ENCODE data around the gene GDF10.

The GDF10 gene

DNA sequence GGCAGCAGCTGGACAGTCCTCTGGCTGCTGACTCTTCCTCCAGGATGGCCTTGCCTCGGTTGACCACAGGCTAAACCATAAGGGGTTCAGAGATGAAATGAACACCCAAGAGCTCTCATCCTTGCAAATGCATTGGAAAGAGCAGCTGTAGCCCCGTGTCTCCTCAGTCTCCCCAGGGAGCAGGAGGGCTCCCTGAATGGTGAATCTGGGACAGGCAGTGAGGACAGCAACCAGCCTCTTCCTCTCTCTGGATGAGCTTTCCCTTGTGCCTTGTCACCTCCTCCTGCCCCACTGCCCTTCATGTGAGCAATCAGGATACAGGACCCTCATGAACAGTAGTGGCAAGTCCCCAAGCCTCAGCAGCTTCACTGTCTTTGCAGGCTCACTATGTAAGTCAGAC lies 23.9 kb upstream of the GDF10 start:
- DNase-seq: no peak

DNA sequence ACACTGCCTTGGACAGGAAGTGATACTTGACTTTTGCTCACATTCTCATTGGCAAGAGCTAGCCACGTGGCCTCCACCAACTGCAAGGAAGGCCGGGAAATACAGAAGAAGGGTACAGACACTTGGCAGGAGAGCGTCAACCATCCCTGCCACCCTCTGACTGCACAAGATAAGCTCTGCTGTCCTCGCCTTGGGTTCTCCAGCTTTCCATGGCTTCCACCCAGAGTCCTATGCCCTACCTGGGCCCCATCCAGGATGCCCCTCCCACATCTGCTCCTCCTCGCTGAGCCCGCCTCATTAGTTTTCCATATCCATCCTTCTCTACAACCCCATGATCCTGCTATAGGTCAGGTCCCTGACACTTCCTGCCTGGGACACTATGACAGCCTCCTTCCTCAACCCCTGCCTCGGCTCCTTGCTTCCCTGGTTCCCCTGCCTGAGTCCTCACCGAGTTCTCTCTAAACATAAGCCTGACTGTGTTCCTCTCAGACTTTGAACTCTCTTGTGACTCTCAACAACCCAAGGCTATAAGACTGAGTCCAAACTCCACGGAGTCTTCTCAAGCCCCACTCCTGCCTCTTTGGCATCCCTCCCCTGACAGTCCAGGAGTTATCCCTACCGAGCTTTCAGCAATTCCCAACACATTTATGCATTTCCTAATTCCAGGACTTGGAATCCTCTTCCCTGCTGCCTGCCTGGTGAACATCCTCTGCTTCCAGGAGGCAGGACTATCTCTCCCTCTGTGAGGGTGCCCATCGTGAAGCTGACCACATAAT lies 23.2 kb upstream of the GDF10 start:
- DNase-seq: no peak

DNA sequence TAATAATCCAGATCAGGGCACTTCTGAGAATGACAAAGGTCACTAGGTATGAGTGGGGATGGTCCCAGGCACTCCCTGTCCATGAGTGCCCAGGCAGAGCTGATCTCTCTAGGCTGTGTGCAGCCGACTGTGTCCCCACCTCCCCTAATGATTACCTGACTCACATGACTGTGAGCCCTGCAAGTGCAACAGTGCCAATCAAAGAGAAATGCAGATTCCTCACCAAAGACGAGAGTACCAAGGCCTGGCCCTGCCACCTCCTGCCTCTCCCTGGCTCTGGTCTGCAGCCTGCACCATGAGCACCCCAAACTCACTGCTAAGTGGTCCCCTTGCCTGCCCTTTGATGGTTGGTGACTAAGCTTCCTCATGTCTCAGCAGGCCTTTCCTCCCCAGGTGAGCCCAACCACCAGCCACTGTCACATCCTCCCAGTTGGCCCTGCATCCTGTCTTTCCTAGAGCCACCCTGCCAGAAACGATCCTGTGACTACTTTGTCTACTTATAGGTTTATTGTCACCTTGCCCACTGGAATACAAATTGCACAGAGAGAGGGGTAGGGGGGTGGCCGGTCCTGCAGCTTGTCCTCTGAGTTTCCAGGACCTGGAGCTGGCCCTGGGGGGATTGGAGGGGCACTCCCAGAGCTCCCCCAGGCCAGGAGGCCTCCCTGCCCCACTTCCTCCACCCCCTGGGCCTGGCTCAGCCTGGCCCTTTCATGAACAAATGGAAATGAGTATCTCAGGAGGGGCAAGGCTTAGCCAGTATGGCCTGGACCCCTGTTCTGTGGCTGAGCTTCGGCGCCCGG lies 22.4 kb upstream of the GDF10 start:
- no peak for DNase-seq

DNA sequence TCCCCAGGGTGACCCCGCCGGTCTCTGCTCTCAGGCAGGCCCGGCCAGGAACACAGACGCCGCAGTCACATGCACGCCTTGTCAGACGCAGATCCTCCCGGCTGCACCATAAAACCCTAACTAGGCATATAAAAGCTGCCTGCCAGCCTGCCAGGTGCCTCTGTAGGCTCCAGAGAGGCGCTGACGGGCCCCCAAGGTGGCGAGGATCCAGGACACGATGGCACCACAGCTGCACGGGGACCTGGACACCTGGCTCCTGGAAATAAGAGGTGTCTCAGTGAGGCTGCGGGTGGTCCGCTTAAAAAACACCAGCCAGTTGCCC lies 21.9 kb upstream of the GDF10 start:
- no peak for DNase-seq

DNA sequence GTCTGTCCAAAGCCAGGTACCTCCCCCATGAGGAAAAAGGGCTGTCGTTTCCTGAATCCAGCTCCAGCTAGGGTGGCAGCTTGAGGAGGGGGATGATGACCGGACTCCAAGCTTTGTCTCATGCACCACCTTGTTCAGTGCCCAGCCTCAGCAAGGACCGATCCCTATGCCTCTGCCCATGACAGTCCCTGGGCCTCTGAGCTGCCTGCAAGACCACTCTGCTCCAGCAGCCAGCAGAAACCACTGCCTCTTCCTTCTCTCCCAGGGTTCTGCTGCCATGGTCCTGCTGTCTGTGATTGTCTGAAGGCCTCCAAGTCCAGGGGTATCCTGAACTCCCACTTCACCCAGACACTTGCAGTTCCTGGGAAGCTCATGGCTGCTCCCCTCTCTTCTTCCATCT lies 21.3 kb upstream of the GDF10 start:
- DNase-seq: no peak

DNA sequence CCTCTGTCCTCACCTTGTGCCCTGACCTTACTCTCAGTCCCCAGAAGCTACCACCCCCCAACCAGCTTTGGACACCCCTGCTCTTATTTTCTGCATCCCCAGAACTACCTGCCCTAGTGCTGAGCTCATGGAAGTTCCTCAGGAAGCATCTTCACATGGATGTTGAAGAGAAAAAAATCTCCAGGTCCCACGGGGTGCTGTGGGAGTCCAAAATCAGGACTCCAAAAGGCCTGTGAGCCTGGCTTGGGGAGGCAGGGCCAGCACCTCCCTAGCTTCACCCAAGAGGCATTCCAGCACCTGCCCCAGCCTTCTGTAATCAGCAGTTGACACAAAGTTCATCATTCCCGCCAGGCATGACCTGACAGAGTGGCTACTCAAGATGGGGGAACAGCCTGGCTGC lies 20.7 kb upstream of the GDF10 start:
- no peak for DNase-seq

DNA sequence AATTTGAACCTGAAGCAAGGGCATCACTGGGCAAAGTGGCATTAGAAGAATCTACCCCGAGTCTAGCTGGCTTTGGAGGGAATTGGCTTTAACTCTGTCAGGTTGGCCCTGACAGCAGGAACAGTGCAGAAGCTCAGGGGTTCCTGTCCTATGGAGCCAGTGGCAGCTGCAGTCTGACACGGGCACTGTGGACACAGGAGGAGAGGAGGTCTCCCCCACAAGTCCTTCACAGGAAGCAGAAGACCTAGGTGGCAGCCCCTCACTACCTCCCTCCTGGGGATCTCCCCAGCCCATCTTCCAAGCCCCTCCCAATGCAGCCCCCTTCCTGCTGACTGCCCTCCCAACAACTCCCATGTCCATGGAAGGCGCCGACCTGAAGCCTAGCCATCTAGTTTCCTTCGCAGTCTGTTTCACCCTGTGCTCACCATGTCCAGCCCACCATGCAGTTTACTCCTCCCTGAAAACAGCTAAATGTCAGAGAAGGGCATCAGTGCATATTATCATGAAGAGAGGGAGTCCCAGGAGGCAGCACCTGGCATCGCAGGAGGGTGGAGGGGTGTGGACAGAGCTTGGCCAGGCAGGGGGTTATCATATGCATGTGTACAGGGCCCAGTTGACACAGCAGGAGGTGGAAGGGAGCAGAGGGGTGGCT lies 17.9 kb upstream of the GDF10 start:
- no peak for DNase-seq

DNA sequence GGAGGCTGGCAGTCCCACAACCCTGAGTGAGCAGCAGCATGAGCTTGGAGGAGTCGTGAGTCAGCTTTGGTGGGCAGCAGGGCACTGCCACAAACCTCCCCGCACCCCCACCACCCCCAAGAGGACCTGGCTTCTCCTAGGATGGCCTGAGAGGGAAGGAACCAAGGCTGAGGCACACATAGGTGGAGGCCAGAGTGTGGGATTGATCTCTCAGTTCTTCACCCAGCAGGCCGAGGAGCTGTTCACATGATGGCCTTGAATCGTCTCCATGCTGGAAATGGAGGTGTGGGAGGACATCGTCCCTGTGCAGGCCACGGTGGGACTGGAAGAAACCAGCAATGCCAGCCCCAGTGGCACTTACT lies 17.4 kb upstream of the GDF10 start:
- no peak for DNase-seq

DNA sequence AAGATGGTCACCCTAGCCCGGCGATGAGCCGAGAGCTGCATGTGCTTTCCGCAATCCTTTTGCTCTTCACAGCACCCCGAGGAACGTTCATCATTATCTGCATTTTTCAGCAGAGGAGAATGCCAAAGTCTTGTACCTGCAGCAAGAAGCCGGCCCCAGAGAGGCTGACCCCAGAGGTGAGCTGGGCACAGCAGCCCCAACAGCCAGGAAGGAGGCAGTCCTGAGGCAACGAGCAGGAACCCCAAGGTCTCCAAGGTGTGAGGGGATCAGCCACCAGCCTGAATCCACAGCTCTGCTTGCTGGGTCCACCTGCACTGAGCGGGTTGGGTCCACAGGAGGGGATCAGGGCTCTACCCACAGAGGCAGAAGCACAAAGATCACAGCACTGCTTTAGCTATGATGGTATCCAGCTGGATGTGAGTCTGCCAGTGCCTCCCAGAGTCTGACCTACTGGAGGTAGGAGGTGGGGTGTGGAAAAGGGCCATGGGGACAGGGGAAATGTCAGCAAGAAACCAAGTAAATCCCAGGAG lies 16.8 kb upstream of the GDF10 start:
- DNase-seq: no peak

DNA sequence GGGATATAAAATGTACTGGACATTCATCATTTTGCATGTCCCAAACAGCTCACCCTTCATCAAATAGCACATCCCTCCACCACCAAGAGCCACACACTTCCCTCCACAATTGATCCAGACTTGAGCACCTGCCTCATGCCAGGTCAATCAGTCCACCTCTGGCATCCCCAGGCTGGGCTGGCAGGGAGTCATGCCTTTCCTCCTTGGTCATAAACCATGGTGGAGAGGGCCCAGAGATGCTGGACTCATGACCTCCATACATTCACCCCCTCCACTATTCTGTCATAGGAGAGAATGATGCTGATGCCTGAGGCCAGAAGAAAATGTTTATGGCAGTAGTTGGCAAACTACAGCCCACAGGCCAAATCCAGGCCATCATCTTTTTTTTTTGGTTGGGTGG lies 16.1 kb upstream of the GDF10 start:
- DNase-seq: no peak

DNA sequence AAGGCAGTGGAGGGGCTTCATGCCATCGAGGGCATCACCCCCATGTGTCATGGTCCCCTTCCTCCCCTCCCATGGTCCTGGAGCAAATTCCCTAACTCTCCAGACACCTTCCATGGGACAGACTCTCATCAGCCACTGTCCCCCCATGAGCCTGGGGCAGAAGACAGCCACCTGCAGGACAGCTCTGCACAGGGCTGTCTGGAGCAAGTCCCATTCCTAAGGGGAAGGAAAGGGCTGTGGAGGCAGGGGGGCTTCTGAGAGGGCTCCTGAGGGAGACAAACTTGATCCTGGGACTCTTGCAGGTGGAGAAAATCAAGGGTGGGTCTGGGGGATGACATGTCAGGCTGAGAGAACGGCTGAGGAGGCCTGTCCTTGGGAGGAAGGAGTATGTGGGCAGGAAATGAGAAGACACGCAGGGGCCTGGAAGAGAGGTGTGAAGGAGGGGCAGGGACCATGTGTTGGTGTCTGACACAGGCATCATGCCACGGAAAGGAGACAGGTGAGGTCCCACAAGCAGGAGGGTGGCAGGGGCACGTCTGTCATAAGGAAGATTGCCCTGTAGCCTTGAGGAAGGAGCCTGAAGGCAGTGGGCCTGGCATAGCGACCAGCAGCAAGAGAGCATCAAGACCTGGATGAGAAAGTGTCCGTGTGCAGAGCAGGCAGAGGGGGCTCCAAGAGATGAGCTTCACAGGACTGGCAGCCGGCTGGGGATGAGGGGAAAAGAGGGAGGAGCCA lies 14.4 kb upstream of the GDF10 start:
- DNase-seq: no peak

DNA sequence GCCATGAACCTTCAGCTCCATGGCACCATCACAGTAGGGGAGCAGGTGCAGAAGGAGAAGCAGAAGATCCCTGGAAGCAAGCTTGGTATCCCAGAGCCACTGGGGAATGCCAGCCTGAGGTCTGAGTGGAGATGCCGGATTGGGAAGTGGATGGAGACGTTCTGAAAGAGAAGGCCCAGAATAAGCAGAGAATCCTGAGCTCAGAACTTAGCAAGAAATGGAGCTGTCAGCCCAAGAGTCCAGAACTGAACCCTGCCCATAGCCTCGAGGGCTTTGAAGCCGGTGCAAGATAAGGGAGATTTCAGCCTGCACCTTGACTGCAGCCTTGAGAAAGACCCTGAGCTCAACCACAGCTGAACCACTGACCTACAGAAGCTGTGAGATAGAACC lies 13.9 kb upstream of the GDF10 start:
- DNase-seq: no peak

DNA sequence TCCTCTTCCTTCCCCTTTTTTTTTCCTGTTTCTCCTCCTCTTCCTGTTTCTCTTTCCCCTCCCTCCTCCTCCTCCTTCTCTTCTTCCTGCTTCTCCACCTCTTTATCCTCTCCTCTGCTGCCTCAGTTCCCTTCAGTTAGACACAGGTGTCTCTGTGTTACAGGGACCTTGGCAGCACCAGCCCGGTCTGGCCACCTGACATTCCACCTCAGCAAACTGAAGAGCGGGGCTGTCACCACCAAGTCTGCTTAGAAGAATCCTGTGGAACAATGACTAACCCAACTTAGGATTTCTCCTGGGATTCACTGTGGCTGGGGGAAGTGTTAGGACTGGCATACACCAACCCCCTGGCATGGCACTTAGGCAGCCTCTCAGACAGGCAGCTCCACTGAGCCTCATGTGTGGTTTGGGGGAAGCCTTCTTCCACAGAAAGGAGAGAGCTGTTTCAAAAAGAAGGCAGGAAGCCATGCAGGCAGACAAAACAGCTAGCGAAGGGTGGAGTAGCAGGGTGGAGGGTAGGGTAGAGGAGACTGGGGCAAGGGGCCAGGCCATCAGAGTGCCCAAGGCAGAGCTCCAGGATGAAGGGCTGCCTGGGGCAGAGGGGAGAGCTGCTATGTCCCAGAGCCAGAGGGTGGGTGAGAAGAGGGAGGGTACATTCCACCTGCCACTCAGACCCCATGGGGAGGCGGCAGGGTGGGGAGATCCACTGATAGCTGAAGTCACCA lies 13.2 kb upstream of the GDF10 start:
- no peak for DNase-seq

DNA sequence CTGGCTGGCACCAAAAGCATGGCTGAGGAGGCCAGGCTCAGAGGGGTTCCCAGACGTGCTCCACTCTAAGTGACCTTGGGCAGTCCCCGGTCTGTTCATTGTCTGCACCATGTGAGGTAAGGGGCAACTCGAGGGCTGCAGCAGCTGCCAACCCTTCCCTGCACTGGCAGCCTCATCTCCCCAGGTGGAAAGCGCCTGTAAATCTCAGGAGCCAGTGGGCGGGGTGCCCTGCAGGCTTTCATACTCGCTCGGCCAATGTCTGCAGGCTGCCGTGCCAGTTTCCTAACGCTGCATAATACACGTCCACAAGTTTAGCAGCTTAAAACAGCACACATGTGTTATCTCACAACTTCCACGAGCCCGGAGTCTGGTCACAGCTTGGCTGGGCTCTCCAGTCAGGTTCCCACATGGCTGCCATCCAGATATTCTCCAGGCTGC lies 12.6 kb upstream of the GDF10 start:
- DNase-seq: no peak

DNA sequence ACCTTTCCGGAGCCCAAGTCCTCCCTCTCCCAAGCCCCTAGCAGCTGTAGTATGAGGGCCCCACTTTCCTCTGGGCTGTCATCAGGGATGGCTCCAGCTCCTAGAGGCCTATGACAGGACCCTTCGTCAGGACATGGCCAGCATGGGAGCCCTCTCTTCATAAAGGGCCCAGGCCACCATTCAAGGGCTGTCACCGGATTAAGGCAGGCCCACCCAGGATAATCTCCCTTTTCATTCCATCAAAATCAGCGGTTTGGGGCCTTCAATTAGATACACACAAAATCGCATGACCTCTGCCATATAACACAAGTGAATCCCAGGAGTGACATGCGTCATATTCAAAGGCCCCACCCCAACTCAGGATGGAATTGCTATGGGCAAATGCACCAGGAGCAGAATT lies 12.2 kb upstream of the GDF10 start:
- DNase-seq: no peak

DNA sequence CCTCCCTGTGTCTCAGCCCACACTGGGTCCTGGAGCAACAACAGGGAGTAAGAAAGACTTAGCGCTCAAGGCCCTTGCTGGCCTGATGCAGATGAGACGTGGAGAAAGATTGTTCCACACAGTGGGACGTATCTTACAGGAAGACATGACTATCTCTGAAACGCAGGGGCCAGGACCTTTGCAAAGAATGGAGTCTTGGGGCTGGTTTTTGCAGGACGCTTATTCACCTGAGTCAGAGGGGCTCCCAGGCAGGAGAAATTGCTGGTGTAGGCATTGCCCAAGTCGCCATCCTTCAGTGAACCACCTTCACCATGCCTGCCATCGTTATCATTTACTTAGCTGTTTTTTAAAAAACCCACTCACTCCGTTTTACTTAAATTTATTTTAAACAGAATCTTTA lies 11.8 kb upstream of the GDF10 start:
- no peak for DNase-seq

DNA sequence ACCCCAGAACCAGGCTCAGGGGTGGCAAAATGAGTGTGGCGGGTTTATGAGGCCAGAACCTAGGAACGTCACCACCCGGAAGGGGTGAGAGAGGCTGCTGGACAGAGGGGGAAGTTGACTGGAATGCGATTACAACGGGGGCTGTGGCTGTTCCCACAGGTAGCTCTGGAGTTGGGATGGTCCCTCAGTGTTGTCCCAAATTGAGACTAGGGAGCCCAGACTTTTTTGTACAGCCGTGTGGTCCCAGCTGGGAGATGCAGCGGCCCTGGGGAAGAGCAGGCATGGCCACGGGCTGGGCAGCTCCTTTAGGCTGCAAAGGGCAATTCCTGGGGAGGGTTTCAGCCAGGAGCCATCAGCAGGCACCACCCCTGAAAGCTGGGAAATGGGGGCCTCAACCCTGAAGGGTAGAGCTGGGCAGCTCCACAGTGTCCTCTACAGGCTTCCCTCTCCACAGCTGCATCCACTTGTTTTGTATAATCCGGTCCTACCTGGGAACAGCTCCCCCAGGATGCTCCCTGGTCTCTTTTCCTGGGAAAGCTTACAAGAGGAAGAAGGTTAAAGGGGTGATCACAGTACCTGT lies 11.0 kb upstream of the GDF10 start:
- no peak for DNase-seq

DNA sequence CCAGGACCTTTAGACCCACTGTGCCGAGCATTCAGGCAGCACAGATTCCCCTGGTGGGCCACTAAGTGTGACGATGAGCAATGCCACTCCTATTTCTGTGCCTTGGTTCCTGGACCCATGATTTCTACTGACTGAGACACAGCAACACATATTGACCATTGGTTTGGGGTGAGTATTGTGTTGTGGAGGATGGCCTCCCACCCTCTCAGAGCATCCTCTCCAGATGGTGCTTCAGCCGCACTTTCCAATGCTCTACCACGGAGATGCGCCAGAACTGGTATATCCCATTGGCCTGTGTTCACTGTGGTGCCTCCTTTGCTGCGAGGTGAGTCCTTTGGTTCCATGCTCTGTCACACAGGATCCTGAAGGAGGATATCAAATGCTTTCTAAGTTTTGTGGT lies 10.1 kb upstream of the GDF10 start:
- no peak for DNase-seq

DNA sequence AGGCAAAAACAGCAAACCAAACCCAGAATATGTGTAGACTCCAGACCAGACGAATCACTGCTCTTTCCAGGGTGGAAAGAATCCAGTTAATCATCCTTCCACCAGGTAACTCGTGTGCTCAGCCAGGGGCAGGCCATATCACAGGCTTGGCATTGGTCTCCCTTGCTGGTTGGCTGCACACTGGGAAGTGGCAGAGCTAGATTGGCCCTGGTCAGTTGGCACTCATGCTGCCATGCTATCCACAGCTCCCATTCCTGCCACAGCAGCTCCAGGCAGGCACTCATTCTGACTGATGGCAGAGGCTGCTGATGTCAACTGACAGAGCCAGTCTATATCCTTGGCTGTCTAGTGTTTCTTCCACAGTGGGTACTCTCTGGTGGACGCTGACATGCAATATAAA lies 9.7 kb upstream of the GDF10 start:
- DNase-seq: no peak

DNA sequence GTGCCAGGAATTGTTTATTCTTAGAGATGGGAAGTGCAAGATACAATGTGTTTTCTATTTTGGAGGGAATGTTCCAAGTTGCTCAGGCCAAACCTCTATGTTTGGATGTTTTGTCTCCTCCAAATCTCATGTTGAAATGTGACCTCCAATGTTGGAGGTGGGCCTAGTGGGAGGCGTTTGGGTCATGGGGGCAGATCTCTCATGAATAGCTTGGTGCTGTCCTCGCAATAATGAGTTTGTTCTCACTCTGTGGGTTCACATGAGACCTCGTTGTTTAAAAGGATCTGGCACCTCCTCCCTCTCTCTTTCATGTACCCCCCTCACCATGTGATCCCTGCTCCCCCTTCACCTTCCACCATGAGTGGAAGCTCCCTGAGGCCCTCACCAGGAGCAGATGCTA lies 8.3 kb upstream of the GDF10 start:
- no peak for DNase-seq

DNA sequence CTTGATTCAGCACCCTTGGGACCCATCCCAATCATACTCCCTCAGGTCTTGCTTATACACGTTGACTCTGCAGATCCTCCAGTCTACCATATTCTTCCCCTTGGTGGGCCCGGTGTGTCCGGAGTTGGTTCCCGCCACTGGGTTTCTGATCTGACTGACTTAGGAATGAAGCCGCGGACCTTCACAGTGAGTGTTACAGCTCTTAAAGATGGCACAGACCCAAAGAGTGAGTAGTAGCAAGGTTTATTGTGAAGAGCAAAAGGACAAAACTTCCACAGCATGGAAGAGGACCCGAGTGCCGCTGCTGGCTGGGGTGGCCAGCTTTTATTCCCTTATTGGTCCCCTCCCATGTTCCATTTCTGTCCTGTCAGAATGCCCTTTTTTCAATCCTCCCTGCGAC lies 5.9 kb upstream of the GDF10 start:
- no peak for DNase-seq

DNA sequence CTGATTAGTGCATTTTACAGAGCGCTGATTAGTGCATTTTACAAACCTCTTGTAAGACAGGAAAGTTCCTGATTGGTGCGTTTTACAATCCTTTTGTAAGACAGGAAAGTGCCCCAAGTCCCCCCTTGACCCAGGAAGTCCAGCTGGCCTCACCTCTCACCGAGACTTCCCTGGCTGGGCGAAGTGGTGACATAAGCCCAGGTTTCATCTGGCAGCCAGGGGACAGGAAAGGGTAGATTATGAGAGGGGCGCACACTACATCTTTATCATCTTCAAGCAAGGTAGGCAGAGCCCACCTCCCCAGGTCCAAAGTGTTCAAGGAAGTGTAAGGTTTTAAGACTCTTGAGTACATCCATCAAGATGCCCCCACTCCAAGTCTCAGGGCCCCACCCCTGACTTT lies 5.5 kb upstream of the GDF10 start:
- no peak for DNase-seq

Data from SIG-M5 (cell line).